GM12872 (cell line): ENCODE measurements around the gene LPP.

ENCODE experiments used
- TF ChIP-seq, protein P1 (sequence below): IDR thresholded peaks from 3 replicates; pipeline ENCODE4 v1.5.1; 2011; ENCODE audit warnings: low read depth, mild to moderate bottlenecking, low read length, moderate library complexity; ENCODE audit not compliant: insufficient read depth

LPP gene

DNA sequence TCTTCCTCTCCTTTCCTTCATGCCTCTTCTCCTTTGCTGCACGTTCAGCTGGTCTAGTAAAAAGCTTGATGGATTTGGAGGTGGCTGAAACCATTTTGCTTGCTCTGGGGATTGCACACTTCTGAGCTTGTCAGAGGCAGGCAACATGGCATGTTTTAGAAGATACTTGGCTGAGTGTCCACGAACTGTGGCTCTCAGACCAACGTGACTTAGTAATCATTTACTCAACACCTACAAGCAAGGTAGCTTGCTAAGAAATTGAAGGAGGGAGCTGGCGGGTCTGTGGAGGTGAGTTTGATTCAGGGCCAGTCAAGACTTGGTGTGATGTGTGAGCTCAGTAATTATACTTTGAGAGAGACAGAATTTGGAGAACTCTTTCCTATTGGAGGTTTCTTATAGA lies 196.0 kb downstream of the LPP start:
- TF ChIP-seq, protein P1, sequence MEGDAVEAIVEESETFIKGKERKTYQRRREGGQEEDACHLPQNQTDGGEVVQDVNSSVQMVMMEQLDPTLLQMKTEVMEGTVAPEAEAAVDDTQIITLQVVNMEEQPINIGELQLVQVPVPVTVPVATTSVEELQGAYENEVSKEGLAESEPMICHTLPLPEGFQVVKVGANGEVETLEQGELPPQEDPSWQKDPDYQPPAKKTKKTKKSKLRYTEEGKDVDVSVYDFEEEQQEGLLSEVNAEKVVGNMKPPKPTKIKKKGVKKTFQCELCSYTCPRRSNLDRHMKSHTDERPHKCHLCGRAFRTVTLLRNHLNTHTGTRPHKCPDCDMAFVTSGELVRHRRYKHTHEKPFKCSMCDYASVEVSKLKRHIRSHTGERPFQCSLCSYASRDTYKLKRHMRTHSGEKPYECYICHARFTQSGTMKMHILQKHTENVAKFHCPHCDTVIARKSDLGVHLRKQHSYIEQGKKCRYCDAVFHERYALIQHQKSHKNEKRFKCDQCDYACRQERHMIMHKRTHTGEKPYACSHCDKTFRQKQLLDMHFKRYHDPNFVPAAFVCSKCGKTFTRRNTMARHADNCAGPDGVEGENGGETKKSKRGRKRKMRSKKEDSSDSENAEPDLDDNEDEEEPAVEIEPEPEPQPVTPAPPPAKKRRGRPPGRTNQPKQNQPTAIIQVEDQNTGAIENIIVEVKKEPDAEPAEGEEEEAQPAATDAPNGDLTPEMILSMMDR: no peak

DNA sequence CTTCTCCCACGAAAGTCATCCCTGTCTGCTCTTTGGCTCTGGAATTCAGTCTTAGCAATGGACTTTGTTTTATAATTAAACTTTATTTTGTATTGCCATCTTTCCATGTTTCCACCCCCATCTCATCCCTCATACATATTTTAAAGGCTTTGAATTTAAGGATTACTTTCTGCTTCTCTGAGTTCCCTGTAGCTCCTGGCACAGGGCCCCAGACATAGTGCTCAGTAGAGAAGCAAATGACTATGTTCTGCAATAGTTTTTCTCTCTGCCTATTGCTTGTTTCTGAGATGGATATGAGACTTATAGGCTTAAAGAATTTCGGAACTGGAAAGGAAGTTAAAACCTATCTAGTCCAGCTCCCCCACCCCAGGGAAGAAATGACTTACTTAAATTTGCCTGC lies 197.0 kb downstream of the LPP start:
- TF ChIP-seq, protein P1: no peak

DNA sequence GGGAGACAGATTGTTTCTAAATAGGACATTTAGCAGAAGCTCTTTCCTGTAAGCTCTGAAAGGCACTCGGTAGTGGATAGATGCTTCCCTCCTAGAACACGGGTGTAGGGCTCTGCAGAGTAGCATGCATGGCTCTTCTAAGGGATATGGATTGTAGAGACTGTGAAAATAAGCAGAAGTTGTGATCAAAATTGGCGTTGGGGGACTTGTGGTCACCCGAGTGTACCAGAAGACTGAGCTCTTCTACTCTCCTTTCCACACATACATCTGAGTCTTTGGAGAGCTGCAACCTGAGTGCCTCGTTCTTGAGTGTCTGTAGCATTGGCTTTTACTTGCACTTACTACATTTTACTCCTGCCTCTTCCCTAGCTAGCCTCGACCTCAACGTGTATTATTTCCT lies 197.7 kb downstream of the LPP start:
- TF ChIP-seq, protein P1: no peak

DNA sequence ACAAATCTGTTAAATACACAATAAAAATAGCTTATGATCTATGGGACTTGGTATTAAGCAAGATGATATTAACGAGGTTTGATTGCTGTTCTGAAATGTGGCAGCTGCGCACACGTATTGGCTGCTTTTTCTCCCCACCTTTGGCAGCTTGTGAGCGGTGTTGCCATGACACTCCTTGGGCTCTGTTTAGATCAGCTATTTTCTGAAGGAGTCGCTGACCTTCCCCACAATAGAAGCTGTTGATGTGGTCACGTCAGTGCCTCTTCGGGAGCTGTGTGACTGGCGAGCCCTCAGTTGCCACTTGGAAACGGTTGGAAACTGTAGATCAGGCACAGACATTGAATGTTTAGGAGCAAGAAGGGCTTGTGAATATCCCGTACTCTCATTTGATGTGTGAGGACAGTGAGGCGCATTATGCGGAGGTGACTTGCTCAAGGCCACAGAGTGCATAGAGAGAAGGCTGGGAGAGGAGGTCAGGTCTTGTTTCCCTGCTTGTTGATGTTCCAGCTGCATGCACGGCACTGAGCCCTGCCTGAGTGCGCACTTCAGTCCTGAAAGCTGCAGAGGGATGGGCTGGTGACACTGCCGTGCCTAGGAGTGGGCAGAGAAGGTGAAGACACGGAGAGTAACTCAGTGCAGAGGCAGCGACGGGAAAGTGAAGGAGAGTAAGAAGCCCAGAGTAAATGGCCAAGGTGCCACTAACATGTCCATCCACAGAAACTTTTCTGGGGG lies 198.4 kb downstream of the LPP start:
- TF ChIP-seq, protein P1: no peak

DNA sequence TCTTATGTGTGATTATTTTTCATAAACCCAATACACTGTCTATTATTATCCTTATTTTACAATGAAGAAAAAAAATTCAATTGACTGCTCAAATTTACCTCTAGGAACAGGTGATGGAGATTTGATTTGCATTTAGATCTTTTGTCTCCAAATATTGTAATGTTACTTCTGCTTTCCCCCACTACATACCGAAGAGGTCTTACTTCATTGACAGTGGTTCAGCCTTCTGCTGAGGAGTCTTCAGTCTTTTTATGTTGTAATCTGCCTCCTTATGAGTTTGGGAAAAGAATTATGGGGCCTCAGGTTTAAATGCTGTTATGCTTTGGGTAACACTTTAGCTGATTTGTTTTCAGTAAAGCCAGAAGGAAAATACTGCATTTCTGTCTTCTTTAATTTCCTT lies 199.5 kb downstream of the LPP start:
- TF ChIP-seq, protein P1: no peak

DNA sequence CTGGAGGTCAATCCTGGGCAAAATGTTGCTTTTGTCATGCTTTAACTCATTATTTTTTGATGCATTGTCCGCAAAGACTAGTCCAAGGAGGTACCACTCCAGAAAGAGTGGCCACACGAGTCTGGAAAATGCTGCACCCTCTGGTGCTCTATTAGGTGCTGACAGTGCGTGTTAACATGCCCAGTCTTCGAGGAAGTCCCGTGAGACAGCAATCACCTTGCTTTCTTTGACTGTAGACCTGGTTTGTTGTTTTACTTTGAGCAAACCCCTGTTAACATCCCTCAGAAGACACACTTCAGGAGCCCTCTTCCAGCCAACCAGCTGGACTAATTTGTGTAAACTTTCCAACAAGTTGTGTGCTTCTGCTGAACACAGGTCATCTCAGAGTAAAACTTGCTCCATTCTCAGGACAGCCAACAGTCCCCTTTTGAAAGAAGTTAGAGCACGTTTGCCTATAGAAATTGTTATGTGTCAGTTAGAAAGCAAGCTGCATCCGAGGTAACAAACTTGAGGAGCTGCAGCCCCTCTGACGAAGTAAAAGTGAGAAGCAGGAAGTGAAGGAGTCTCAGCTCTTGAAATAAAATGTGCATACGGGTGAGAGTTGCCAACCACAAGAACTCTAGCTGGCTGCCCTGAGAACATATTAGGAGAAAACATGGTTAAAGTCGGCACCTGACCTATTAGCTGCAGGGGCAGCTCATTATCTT lies 205.0 kb downstream of the LPP start:
- TF ChIP-seq, protein P1: no peak

DNA sequence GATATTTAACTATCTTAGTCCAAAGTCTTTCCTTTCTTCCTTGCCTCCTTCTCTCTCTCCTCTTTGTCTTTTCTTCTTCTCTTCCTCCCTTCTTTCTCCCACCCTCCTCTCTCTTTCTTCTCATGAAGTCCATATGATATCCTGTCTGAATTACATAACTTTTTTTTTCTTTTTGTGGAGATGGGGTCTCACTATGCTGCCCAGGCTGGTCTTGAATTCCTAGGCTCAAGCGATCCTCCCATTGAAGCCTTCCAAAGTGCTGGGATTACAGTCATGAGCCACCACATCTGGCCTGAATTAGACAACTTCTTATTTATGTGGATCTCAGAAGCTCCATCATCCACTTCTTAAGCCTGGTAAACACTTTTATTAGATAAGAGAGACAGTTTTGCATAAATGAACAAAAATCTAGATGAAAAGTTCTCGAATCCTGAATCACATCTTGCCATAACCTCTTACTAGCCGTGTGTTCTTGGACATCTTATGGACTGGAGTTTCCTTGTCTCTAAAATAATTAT lies 206.5 kb downstream of the LPP start:
- TF ChIP-seq, protein P1: no peak
